OCI-LY1 (cell line): ENCODE results near the gene VEPH1.

Experiments used
- CTCF ChIP-seq: fragments of 200-600 bp; sonication (generic), shearing (Covaris generic); IDR thresholded peaks from 2 replicates; pipeline ENCODE4 v1.5.1; 2017; ENCODE audit warnings: mild to moderate bottlenecking, antibody characterized with exemption, low read length, moderate library complexity, mixed read lengths
- EZH2 ChIP-seq: fragments of 200-600 bp; sonication (generic), shearing (Covaris generic); IDR thresholded peaks from 2 replicates; pipeline ENCODE4 v1.8.0; 2017; ENCODE audit warnings: borderline replicate concordance, mixed run types, mild to moderate bottlenecking, antibody characterized with exemption, low read length, moderate library complexity, mixed read lengths

DNA sequence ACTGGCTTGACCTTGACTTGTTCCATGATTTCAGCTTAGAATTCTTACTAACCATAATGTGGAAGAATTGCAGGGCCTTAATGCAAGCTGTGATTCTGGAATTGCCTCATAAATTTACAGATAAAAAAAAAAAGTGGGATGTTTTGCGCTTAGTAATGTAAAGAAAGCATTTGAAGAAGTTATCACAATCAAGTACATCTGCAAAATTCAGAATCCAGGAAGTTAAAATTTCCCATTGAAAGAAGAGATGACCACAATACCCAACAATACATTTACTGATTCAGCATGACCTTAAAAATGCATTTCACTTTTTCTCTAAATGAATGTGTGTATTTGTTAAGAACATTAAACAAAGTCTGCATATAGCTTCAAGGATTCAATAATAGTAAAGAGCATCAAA, 278.2 kb downstream of the VEPH1 start:
- TF ChIP-seq EZH2 = no peak
- TF ChIP-seq CTCF = no peak
